Measurements from ENCODE around the gene CDH16. TPM values are rescaled to one million over a fixed set of nuclear protein-coding genes. Genes with fewer than 3 reads are reported as not detected.
A peak's percentile ranks its signal among the peaks of the same experiment; 100 is the strongest.

Gene CDH16
- total and polyA plus RNA-seq, 2 experiments from 2014 or later: 3.2 to 4.4 TPM

DNA sequence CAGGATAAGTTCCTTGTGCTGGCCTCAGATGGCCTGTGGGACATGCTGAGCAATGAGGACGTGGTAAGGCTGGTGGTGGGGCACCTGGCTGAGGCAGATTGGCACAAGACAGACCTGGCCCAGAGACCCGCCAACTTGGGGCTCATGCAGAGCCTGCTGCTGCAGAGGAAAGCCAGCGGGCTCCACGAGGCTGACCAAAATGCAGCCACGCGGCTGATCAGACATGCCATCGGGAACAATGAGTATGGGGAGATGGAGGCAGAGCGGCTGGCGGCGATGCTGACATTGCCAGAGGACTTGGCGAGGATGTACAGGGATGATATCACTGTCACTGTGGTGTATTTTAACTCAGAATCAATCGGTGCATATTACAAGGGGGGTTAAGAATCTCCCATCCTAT is 33.2 kb downstream of the CDH16 start:
- no peaks in the 10 kb centered on the region for H3K4me1 ChIP-seq (ENCODE audit: insufficient read depth)
- no peak for TF ChIP-seq EZH2 (IDR thresholded peaks at IDR 0.05; ENCODE audit: borderline replicate concordance)
- TF ChIP-seq EZH2phosphoT487 (IDR thresholded peaks at IDR 0.05; ENCODE audit: low read depth, severe bottlenecking, unreplicated experiment): no peak
- TF ChIP-seq, protein P1, sequence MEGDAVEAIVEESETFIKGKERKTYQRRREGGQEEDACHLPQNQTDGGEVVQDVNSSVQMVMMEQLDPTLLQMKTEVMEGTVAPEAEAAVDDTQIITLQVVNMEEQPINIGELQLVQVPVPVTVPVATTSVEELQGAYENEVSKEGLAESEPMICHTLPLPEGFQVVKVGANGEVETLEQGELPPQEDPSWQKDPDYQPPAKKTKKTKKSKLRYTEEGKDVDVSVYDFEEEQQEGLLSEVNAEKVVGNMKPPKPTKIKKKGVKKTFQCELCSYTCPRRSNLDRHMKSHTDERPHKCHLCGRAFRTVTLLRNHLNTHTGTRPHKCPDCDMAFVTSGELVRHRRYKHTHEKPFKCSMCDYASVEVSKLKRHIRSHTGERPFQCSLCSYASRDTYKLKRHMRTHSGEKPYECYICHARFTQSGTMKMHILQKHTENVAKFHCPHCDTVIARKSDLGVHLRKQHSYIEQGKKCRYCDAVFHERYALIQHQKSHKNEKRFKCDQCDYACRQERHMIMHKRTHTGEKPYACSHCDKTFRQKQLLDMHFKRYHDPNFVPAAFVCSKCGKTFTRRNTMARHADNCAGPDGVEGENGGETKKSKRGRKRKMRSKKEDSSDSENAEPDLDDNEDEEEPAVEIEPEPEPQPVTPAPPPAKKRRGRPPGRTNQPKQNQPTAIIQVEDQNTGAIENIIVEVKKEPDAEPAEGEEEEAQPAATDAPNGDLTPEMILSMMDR (IDR thresholded peaks at IDR 0.05; ENCODE audit: poor library complexity): no peak
- H3K79me2 ChIP-seq: peaks cover 36% of the 10 kb centered on the region
- H3K4me2 ChIP-seq: no peak overlapping the region
- no peaks in the 10 kb centered on the region for H3K9me2 ChIP-seq (replicated peaks; ENCODE audit: insufficient read depth)
- DNase-seq (ENCODE audit: low spot score): no peak
- H3K36me3 ChIP-seq (replicated peaks; ENCODE audit: insufficient read depth, low read depth): no peaks in the 10 kb centered on the region
- no peak overlapping the region for H3K4me3 ChIP-seq
- no peak overlapping the region for H2AFZ ChIP-seq
- H3K9me3 ChIP-seq (ENCODE audit: low read depth): no peaks in the 10 kb centered on the region
- 94% methylated on average over 12 of the region's 12 CpGs for WGBS (ENCODE audit: low lambda C conversion rate, missing lambda C conversion rate)
- no peaks in the 10 kb centered on the region for H3K27me3 ChIP-seq
- H3K27ac ChIP-seq: no peak overlapping the region
- H4K20me1 ChIP-seq (ENCODE audit: insufficient read depth, poor library complexity, severe bottlenecking): no peaks in the 10 kb centered on the region

DNA sequence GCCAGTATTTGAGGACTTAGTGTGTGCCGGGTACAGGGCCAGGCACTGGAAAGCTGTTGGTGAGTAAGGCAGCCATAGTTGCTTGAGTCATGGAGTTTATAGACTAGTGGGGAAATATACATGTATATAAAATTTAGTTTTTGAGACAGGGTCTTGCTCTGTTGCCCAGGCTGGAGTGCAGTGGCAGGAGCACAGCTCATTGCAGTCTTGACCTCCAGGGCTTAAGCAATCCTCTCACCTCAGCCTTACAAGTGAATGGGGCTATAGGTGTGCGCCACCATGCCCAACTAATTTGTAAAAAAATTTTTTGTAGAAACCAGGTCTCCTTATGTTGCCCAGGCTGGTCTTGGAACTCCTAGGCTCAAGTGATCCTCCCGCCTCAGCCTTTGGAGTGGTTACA is 36.0 kb downstream of the CDH16 start:
- Histone ChIP-seq H3K36me3 (replicated peaks; ENCODE audit: insufficient read depth, low read depth) (no peaks in the 10 kb centered on the region), H3K9me3 (ENCODE audit: low read depth) (no peaks in the 10 kb centered on the region), H3K9me2 (replicated peaks; ENCODE audit: insufficient read depth) (no peaks in the 10 kb centered on the region), H3K4me3 (no peak overlapping the region), H2AFZ (no peak overlapping the region), H3K4me1 (ENCODE audit: insufficient read depth) (peaks cover 5% of the 10 kb centered on the region), H3K27ac (no peak overlapping the region), H3K27me3 (no peaks in the 10 kb centered on the region), H3K4me2 (peak overlapping the region; percentile 99), H3K79me2 (peaks cover 36% of the 10 kb centered on the region), H4K20me1 (ENCODE audit: insufficient read depth, poor library complexity, severe bottlenecking) (no peaks in the 10 kb centered on the region)
- DNase-seq (ENCODE audit: low spot score): no peak
- no peak for TF ChIP-seq EZH2phosphoT487 (IDR thresholded peaks at IDR 0.05; ENCODE audit: low read depth, severe bottlenecking, unreplicated experiment)
- no peak for TF ChIP-seq EZH2 (IDR thresholded peaks at IDR 0.05; ENCODE audit: borderline replicate concordance)
- TF ChIP-seq, protein P1 (IDR thresholded peaks at IDR 0.05; ENCODE audit: poor library complexity): no peak
- 100% methylated on average over 3 of the region's 3 CpGs for WGBS (ENCODE audit: low lambda C conversion rate, missing lambda C conversion rate)

DNA sequence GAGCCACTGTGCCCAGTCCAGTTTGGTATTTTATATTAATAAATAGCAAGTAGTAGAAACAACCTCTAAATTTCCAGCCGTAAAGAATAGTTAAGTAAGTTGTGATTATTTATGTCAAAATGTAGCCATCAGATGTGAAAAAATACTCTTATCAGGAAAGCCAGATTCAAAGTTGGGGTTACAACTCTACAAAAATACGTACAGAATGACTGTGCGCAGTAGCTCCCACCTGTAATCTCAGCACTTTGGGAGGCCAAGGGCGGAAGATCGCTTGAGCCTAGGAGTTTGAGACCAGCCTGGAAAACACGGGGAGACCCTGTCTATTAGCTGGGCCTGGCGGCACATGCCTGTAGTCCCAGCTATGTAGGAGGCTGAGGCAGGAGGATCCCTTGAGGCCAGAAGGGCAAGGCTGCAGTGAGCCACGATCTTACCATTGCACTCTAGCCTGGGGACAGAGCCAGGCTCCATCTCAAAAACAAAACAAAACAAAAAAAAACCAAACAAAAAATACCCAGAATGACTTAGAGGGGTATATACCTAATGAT is 36.6 kb downstream of the CDH16 start:
- Histone ChIP-seq H3K9me2 (replicated peaks; ENCODE audit: insufficient read depth) (no peaks in the 10 kb centered on the region), H3K4me1 (ENCODE audit: insufficient read depth) (peaks cover 5% of the 10 kb centered on the region), H2AFZ (no peak overlapping the region), H4K20me1 (ENCODE audit: insufficient read depth, poor library complexity, severe bottlenecking) (no peaks in the 10 kb centered on the region), H3K27ac (no peak overlapping the region), H3K27me3 (no peaks in the 10 kb centered on the region), H3K4me3 (no peak overlapping the region), H3K79me2 (peaks cover 36% of the 10 kb centered on the region), H3K9me3 (ENCODE audit: low read depth) (no peaks in the 10 kb centered on the region), H3K36me3 (replicated peaks; ENCODE audit: insufficient read depth, low read depth) (no peaks in the 10 kb centered on the region), H3K4me2 (peak overlapping the region; percentile 99)
- 97% methylated on average over 8 of the region's 8 CpGs for WGBS (ENCODE audit: low lambda C conversion rate, missing lambda C conversion rate)
- DNase-seq (ENCODE audit: low spot score): no peak
- TF ChIP-seq EZH2 (IDR thresholded peaks at IDR 0.05; ENCODE audit: borderline replicate concordance) (no peak), EZH2phosphoT487 (IDR thresholded peaks at IDR 0.05; ENCODE audit: low read depth, severe bottlenecking, unreplicated experiment) (no peak)
- TF ChIP-seq, protein P1 (IDR thresholded peaks at IDR 0.05; ENCODE audit: poor library complexity): no peak

Data from hepatocyte (in vitro differentiated cells).